Kidney epithelial cell (primary cell): Measurements from ENCODE around the gene RECK. TPM values are rescaled to one million over a fixed set of nuclear protein-coding genes. Genes with fewer than 3 reads are reported as not detected.

Experiments
- DNase-seq: peaks from one replicate; pipeline ENCODE4 v3.0.0-alpha.2; 2010; ENCODE audit warnings: low read depth
- H3K27me3 ChIP-seq: 2 replicates; pipeline ENCODE4 v1.6.0; 2011; ENCODE audit warnings: low read length; ENCODE audit not compliant: control insufficient read depth, insufficient read depth
- H3K36me3 ChIP-seq: 2 replicates; pipeline ENCODE4 v1.5.1; 2011; ENCODE audit warnings: low read length; ENCODE audit not compliant: control insufficient read depth, insufficient read depth
- H3K4me3 ChIP-seq: 2 replicates; pipeline ENCODE4 v1.5.1; 2011; ENCODE audit warnings: low read depth, mild to moderate bottlenecking, control low read depth, low read length
- total RNA-seq: library from RNA; depleted of rRNA; stranded (reverse); fragments of >200 nt; gene quantifications from 2 replicates; pipeline ENCODE4 v1.2.3, GENCODE V29; 2015
- TF ChIP-seq, protein P1 (sequence below): IDR thresholded peaks from 2 replicates; pipeline ENCODE4 v1.5.1; 2011; ENCODE audit warnings: mild to moderate bottlenecking, moderate library complexity, low read length, control low read depth, inconsistent platforms; ENCODE audit not compliant: insufficient read depth, poor library complexity, severe bottlenecking

RECK gene
- total RNA-seq, 1 donor from 2014 or later: 4.0 TPM

DNA sequence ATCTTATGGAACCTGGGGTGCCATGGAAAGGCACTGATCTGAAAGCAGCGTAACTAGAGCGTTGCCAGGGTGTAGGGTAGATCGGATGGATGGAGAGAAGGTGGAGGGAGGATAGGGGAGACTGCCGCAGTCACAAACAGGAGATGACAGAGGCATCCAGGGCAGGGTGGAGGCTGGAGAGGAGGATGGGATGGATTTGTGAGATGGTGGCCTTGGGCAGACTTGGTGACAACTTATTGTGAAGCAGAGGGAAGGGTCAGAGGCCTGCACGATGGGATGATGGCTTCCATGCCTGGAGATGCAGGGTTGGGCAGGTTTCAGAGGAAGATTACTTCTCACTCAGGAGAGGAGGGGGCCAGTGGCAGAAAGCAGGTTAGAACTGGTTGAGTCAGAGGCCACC lies 102.2 kb downstream of the RECK start:
- no peaks in the 10 kb centered on the region for H3K36me3 ChIP-seq
- no peak overlapping the region for H3K4me3 ChIP-seq
- TF ChIP-seq, protein P1, sequence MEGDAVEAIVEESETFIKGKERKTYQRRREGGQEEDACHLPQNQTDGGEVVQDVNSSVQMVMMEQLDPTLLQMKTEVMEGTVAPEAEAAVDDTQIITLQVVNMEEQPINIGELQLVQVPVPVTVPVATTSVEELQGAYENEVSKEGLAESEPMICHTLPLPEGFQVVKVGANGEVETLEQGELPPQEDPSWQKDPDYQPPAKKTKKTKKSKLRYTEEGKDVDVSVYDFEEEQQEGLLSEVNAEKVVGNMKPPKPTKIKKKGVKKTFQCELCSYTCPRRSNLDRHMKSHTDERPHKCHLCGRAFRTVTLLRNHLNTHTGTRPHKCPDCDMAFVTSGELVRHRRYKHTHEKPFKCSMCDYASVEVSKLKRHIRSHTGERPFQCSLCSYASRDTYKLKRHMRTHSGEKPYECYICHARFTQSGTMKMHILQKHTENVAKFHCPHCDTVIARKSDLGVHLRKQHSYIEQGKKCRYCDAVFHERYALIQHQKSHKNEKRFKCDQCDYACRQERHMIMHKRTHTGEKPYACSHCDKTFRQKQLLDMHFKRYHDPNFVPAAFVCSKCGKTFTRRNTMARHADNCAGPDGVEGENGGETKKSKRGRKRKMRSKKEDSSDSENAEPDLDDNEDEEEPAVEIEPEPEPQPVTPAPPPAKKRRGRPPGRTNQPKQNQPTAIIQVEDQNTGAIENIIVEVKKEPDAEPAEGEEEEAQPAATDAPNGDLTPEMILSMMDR: no peak
- no peak for DNase-seq
- H3K27me3 ChIP-seq: no peaks in the 10 kb centered on the region

DNA sequence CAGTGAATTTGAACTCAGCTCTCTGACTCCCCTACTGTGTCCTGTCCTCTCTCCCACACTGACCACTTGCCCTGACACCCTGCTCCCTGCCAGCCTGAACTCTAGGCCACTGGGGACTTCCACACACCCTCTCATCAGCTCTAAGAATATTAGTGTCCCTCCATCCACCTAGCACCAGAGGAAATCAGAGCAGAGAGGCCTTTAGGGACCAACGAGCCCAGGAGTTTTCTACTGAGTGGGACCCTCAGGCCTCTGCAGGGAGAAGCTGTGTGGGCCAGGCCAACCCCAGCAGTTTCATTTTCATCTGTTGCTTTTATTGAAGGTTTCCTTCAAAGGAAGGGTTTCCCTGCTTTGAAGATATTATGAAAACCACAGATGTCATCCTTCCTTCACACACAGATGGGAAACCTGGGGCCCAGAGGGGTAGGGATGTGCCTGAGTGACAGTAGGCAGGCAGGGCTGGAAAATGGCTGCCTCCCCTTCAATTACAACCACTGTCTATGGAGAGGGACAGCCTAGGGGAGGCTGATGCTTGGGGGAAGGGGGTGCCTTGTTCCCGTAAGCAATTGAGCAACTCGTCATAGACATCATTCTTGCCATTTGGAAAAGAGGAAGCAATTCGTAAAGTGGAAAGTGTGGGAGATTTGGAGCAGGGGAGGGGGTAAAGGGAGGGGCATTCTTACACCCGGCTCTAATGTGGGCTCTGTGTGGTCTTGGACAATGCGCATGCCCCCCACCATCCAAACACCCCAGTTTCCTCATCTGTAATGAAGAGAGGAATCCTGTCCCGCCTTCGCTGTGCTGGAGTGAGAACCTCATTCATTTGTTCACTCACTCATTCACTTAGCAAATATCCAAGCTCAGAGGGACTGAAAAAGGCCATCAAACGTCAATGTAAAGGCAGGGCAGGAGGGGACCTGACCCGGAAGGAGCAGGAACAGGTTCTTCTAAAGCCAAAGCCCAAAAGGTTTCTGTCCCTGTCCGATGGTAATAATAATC lies 103.7 kb downstream of the RECK start:
- DNase-seq: no peak
- Histone ChIP-seq H3K27me3 (no peaks in the 10 kb centered on the region), H3K4me3 (no peak overlapping the region), H3K36me3 (no peaks in the 10 kb centered on the region)
- TF ChIP-seq, protein P1: no peak

DNA sequence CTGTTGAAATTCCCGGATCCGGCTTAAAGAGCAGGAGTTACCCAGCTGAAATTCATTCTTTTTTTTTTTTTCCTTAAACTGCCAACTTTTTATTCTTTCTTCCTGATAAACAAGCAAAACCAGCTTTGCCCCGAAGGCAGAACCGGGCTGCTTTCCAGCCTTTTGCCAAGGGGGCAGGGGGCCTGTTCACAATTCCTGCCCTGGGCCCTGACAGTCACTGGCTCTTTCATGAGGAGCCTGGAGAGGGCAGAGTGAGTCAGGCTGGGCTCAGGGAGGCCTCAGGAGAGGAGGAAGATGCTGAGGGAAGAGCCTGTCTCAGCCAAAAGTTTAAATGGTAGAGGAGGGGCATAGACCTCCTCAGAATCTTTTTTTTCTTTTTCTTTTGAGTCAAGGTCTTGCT lies 104.6 kb downstream of the RECK start:
- TF ChIP-seq, protein P1: peak; percentile 59
- no peak for DNase-seq
- Histone ChIP-seq H3K4me3 (no peak overlapping the region), H3K27me3 (no peaks in the 10 kb centered on the region), H3K36me3 (no peaks in the 10 kb centered on the region)

GRCh38 chr9:36141761-36142160 lies 105.0 kb downstream of the RECK start:
- H3K36me3 ChIP-seq: no peaks in the 10 kb centered on the region
- H3K27me3 ChIP-seq: no peaks in the 10 kb centered on the region
- TF ChIP-seq, protein P1: no peak
- DNase-seq: no peak
- H3K4me3 ChIP-seq: no peak overlapping the region

DNA sequence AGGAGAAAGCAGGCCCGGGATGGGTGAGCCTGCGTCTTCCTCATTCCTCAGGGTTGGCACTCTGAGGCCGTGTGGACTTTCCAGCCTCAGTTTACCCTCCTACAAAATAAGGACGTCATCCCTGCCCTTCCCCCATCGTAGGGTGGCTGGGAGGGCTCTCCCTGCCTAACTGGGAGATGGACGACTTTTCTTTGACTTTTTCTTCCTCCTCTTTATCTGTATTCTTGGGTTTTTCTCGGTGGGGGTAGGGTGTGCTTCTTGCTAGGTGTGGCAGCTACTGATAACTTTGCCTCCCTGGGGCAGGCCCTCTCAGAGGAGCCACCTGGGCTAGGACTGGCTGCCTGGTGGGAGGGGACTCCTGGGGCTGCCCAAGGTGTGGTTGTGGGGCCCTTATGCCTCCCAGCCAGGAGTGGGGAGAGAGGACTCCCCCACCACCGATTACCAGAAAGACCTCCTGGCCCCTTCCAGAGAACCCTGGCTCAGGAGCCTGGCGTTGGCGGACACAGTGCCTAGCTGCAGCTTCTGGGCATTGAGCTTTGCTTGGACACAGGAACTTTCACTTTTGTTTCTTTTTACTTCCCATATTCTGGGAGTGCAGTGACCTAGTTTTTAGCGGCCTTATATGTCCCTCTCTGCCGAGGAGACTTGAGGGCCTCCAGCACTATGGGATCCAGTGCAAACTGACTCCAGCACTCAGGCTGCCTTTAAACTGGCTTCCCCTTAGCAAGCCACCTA lies 106.0 kb downstream of the RECK start:
- DNase-seq: no peak
- TF ChIP-seq, protein P1: no peak
- no peaks in the 10 kb centered on the region for H3K27me3 ChIP-seq
- H3K36me3 ChIP-seq: no peaks in the 10 kb centered on the region
- H3K4me3 ChIP-seq: no peak overlapping the region
